B cell (primary cell): ENCODE results near the gene MIPOL1. TPM values are rescaled to one million over a fixed set of nuclear protein-coding genes. Genes with fewer than 3 reads are reported as not detected.

Experiments
- ATAC-seq: fragments of 200-7000 bp; cut with Tn5 transposase; one replicate; pipeline ENCODE4 v1.10.0; 2021; ENCODE audit warnings: low read depth, mild to moderate bottlenecking, moderate number of reproducible peaks, moderate library complexity
- CTCF ChIA-PET: fragments of 350-600 bp; sonication (Branson Sonifier 250); formaldehyde crosslinking; loops from one replicate; lab custom pipeline; 2021; ENCODE audit warnings: antibody characterized with exemption, inconsistent platforms; lab: Charles Lee
- POLR2A ChIA-PET: fragments of 350-600 bp; sonication (Branson Sonifier 250); formaldehyde crosslinking; loops from one replicate; lab custom pipeline; 2021; ENCODE audit warnings: antibody characterized with exemption; lab: Charles Lee
- DNase-seq: peaks from one replicate; pipeline ENCODE4 v3.0.0; 2013
- H2AFZ ChIP-seq: 2 replicates; pipeline ENCODE4 v1.6.1; 2012; ENCODE audit warnings: mild to moderate bottlenecking, low read depth, low read length; ENCODE audit not compliant: insufficient read depth, poor library complexity, severe bottlenecking
- H3K27ac ChIP-seq, 2 donors: 1 replicate in 1 of 2; 2 replicates in 1 of 2; pipeline ENCODE4 v1.5.1; 2012 to 2013; ENCODE audit warnings: low read length in 2 of 2, mild to moderate bottlenecking in 2 of 2, moderate library complexity in 1 of 2
- H3K27me3 ChIP-seq, 4 experiments: fragments of 200-600 bp in 1 of 4; sonication (generic) in 1 of 4; replicated peaks in 1 of 4; 1 replicate in 2 of 4; 2 replicates in 2 of 4; pipeline versions ENCODE4 v1.6.1 to v1.7.0; 2013 to 2016; ENCODE audit warnings: low read length in 3 of 4, mild to moderate bottlenecking in 2 of 4, mixed read lengths in 1 of 4, moderate library complexity in 1 of 4; ENCODE audit not compliant: insufficient read depth in 4 of 4, control insufficient read depth in 3 of 4; ENCODE audit errors: control extremely low read depth in 1 of 4
- H3K36me3 ChIP-seq, 2 experiments: replicated peaks in 1 of 2; 1 replicate in 1 of 2; 2 replicates in 1 of 2; pipeline versions ENCODE4 v1.6.1 to v1.7.1; 2013; ENCODE audit warnings: low read length in 1 of 2; ENCODE audit not compliant: insufficient read depth in 2 of 2, control insufficient read depth in 1 of 2; ENCODE audit errors: control extremely low read depth in 1 of 2, extremely low read depth in 1 of 2
- H3K4me1 ChIP-seq, 2 donors: fragments of 200-600 bp in 1 of 2; sonication (generic) in 1 of 2; 1 replicate in 1 of 2; 2 replicates in 1 of 2; pipeline versions ENCODE4 v1.5.1 to v1.6.1; 2013 to 2017; ENCODE audit warnings: low read length in 2 of 2; ENCODE audit not compliant: control insufficient read depth in 2 of 2, insufficient read depth in 2 of 2
- H3K4me2 ChIP-seq: replicated peaks from 2 replicates; pipeline ENCODE3; 2012; ENCODE audit warnings: mild to moderate bottlenecking, low read depth, low read length; ENCODE audit not compliant: poor library complexity, severe bottlenecking
- H3K4me3 ChIP-seq, 5 experiments: fragments of 200-600 bp in 1 of 5; sonication (generic) in 1 of 5; 1 replicate in 3 of 5; 2 replicates in 2 of 5; pipeline versions ENCODE4 v1.5.1 to v1.7.0; 2011 to 2016; ENCODE audit warnings: low read length in 4 of 5, mild to moderate bottlenecking in 4 of 5, low read depth in 2 of 5, control low read depth in 1 of 5, moderate library complexity in 1 of 5; ENCODE audit not compliant: insufficient read depth in 1 of 5; ENCODE audit errors: control extremely low read depth in 1 of 5, extremely low read depth in 1 of 5
- H3K79me2 ChIP-seq: fragments of 200-600 bp; sonication (generic); one replicate; pipeline ENCODE4 v1.6.0; 2016; ENCODE audit warnings: low read length; ENCODE audit not compliant: control insufficient read depth, insufficient read depth
- H3K9ac ChIP-seq: fragments of 200-600 bp; sonication (generic); 2 replicates; pipeline ENCODE4 v1.6.1; 2017; ENCODE audit warnings: mild to moderate bottlenecking, low read length, moderate library complexity
- H3K9me3 ChIP-seq, 3 donors: one replicate each; pipeline versions ENCODE4 v1.6.1 to v1.7.1; 2013; ENCODE audit warnings: low read length in 2 of 3; ENCODE audit not compliant: control insufficient read depth in 2 of 3, insufficient read depth in 1 of 3; ENCODE audit errors: control extremely low read depth in 1 of 3
- H4K20me1 ChIP-seq: 2 replicates; pipeline ENCODE4 v1.6.0; 2012; ENCODE audit warnings: mild to moderate bottlenecking, low read length; ENCODE audit not compliant: insufficient read depth, control insufficient read depth, poor library complexity, severe bottlenecking
- H3K27ac Mint-ChIP-seq: one replicate; pipeline ENCODE4 v1.8.0; 2021; ENCODE audit warnings: mixed read lengths
- H3K27me3 Mint-ChIP-seq: one replicate; pipeline ENCODE4 v1.8.0; 2021; ENCODE audit warnings: mixed read lengths
- H3K4me1 Mint-ChIP-seq: one replicate; pipeline ENCODE4 v1.8.0; 2021; ENCODE audit warnings: mixed read lengths
- H3K4me3 Mint-ChIP-seq: one replicate; pipeline ENCODE4 v1.8.0; 2021; ENCODE audit warnings: mixed read lengths
- H3K9me3 Mint-ChIP-seq: one replicate; pipeline ENCODE4 v1.8.0; 2022; ENCODE audit warnings: mixed read lengths; ENCODE audit not compliant: insufficient read depth
- CTCF ChIP-seq: fragments of 200-600 bp; IDR thresholded peaks from one replicate; pipeline ENCODE4 v1.8.0; 2022; ENCODE audit warnings: antibody characterized with exemption, mild to moderate bottlenecking
- EZH2 ChIP-seq: IDR thresholded peaks from 2 replicates; pipeline ENCODE4 v1.6.1; 2012; ENCODE audit warnings: borderline replicate concordance, low read depth, mild to moderate bottlenecking, moderate library complexity, low read length; ENCODE audit not compliant: insufficient read depth, poor library complexity, severe bottlenecking
- WGBS: methylation state at CpG from one replicate; pipeline ENCODE4 v1.1.5; 2013; ENCODE audit warnings: missing lambda C conversion rate; ENCODE audit not compliant: insufficient coverage; 5-methylcytosine and 5-hydroxymethylcytosine counted together
- intact Hi-C: fragments of 100-400 bp; cut with micrococcal nuclease; formaldehyde crosslinking; loops from one replicate; pipeline ENCODE4 v1.10.0; 2022
- polyA plus RNA-seq: library from polyadenylated mRNA; depleted of rRNA; stranded (reverse); fragments of >200 nt; gene quantifications from 2 replicates; pipeline ENCODE4 v1.2.3, GENCODE V29; 2012
- total RNA-seq, 2 donors: library from RNA; stranded (reverse); fragments of 120-200 nt in 1 of 2; gene quantifications; 1 replicate in 1 of 2; 2 replicates in 1 of 2; pipeline versions ENCODE4 v1.2.3 to v1.2.4, GENCODE V29; 2013 to 2022

MIPOL1 gene
- total and polyA plus RNA-seq, 2 donors (not counting 1 experiment from before 2014, with no cell fraction given): 0.17 TPM; not detected in 1

GRCh38 chr14:37447883-37448391 is 250.2 kb downstream of the MIPOL1 start:
- H3K36me3 ChIP-seq: no peaks in the 10 kb centered on the region
- CTCF ChIA-PET: no interaction called here
- ATAC-seq: no peak
- H3K9ac ChIP-seq: no peak overlapping the region
- Mint-ChIP-seq H3K27ac (no peak overlapping the region), H3K27me3 (no peaks in the 10 kb centered on the region), H3K9me3 (no peaks in the 10 kb centered on the region), H3K4me3 (no peak overlapping the region), H3K4me1 (no peaks in the 10 kb centered on the region)
- H3K9me3 ChIP-seq: no peaks in the 10 kb centered on the region
- TF ChIP-seq EZH2: no peak
- TF ChIP-seq CTCF: no peak
- DNase-seq: no peak
- H3K27ac ChIP-seq: no peak overlapping the region
- no peak overlapping the region for H3K4me2 ChIP-seq
- no peaks in the 10 kb centered on the region for H3K79me2 ChIP-seq
- WGBS: 17% methylated on average over 1 of the region's 2 CpGs
- no peak overlapping the region for H2AFZ ChIP-seq
- POLR2A ChIA-PET: no interaction called here
- H3K27me3 ChIP-seq: no peaks in the 10 kb centered on the region
- H3K4me3 ChIP-seq: no peak overlapping the region
- no peaks in the 10 kb centered on the region for H4K20me1 ChIP-seq
- intact Hi-C loops: no loop called here
- H3K4me1 ChIP-seq: no peaks in the 10 kb centered on the region

GRCh38 chr14:37452323-37452722 is 254.6 kb downstream of the MIPOL1 start:
- H3K9me3 Mint-ChIP-seq: no peaks in the 10 kb centered on the region
- TF ChIP-seq CTCF: no peak
- TF ChIP-seq EZH2: no peak

More at GRCh38 chr14:37452323-37452722, 254.6 kb downstream of the MIPOL1 start:
- H3K9me3 ChIP-seq: no peaks in the 10 kb centered on the region
- H3K4me1 ChIP-seq: no peaks in the 10 kb centered on the region
- no peaks in the 10 kb centered on the region for H3K27me3 Mint-ChIP-seq
- H3K4me3 Mint-ChIP-seq: no peak overlapping the region
- no peaks in the 10 kb centered on the region for H4K20me1 ChIP-seq
- intact Hi-C loops: no loop called here
- DNase-seq (no peak), ATAC-seq (no peak)
- H2AFZ ChIP-seq: no peak overlapping the region
- no peak overlapping the region for H3K4me2 ChIP-seq
- H3K9ac ChIP-seq: no peak overlapping the region
- no peaks in the 10 kb centered on the region for H3K36me3 ChIP-seq
- no peak overlapping the region for H3K27ac ChIP-seq
- H3K4me1 Mint-ChIP-seq: no peaks in the 10 kb centered on the region
- ChIA-PET CTCF (no interaction called here), POLR2A (no interaction called here)
- H3K4me3 ChIP-seq: no peak overlapping the region
- H3K27ac Mint-ChIP-seq: no peak overlapping the region
- no peaks in the 10 kb centered on the region for H3K79me2 ChIP-seq
- H3K27me3 ChIP-seq: no peaks in the 10 kb centered on the region
